ENCODE data around the gene MRM3. TPM values are rescaled to one million over a fixed set of nuclear protein-coding genes. Genes with fewer than 3 reads are reported as not detected.
"Not testable (repeated sequence)": the region's sequence is repeated elsewhere in the genome, so short reads cannot be mapped to it uniquely, and the experiment has no call there.

The MRM3 gene
- total RNA-seq, 4 donors from 2014 or later = 20.5 to 33.9 (median 27.8) TPM

GRCh38 chr17:830950-831349 is 48.8 kb downstream of the MRM3 start:
- Histone ChIP-seq H3K36me3 (no peaks in the 10 kb centered on the region), H3K27ac (no peak overlapping the region), H3K4me3 (no peak overlapping the region), H3K4me1 (peaks cover 0 to 15% (median 0%) of the 10 kb centered on the region in 3 donors), H3K9me3 (no peaks in the 10 kb centered on the region), H3K27me3 (no peaks in the 10 kb centered on the region)
- WGBS, 2 donors (ENCODE audit: low coverage in 1 of 2) = 73 to 91% methylated on average over 5 to 6 of the region's 7 CpGs
- no peak for TF ChIP-seq EP300 (IDR thresholded peaks at IDR 0.05)
- no peak for TF ChIP-seq POLR2A (IDR thresholded peaks at IDR 0.05)
- TF ChIP-seq, protein P1, sequence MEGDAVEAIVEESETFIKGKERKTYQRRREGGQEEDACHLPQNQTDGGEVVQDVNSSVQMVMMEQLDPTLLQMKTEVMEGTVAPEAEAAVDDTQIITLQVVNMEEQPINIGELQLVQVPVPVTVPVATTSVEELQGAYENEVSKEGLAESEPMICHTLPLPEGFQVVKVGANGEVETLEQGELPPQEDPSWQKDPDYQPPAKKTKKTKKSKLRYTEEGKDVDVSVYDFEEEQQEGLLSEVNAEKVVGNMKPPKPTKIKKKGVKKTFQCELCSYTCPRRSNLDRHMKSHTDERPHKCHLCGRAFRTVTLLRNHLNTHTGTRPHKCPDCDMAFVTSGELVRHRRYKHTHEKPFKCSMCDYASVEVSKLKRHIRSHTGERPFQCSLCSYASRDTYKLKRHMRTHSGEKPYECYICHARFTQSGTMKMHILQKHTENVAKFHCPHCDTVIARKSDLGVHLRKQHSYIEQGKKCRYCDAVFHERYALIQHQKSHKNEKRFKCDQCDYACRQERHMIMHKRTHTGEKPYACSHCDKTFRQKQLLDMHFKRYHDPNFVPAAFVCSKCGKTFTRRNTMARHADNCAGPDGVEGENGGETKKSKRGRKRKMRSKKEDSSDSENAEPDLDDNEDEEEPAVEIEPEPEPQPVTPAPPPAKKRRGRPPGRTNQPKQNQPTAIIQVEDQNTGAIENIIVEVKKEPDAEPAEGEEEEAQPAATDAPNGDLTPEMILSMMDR (IDR thresholded peaks at IDR 0.05) = no peak
- ATAC-seq = no peak

DNA sequence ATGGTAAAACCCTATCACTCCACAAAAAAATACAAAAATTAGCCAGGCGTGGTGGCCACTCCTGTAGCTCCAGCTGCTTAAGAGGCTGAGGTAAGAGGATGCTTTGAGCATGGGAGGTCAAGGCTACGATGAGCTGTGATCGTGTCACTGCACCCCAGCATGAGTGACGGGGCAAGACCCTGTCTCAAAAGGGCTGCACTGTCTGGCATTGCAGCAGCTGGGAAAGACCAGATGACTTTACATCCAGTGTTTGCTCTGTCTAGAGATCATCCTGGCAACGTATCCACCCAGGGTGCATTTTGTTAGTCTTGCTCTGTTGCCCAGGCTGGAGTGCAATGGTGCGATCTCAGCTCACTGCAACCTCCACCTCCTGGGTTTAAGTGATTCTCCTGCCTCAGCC is 52.0 kb downstream of the MRM3 start:
- Histone ChIP-seq H3K36me3 (no peaks in the 10 kb centered on the region), H3K27me3 (no peaks in the 10 kb centered on the region), H3K27ac (peak overlapping the region in 3 of 4 donors; percentile 69 to 73 (median 71)), H3K9me3 (no peaks in the 10 kb centered on the region), H3K4me1 (peaks cover 0 to 20% (median 0%) of the 10 kb centered on the region in 3 donors), H3K4me3 (no peak overlapping the region)
- 71 to 86% methylated on average over 1 to 2 of the region's 6 CpGs for WGBS, 2 donors (ENCODE audit: low coverage in 1 of 2)
- TF ChIP-seq POLR2A (IDR thresholded peaks at IDR 0.05) (no peak), EP300 (IDR thresholded peaks at IDR 0.05) (no peak), POLR2AphosphoS5 (IDR thresholded peaks at IDR 0.05) (no peak)
- TF ChIP-seq, protein P1 (IDR thresholded peaks at IDR 0.05) = no peak
- ATAC-seq = no peak

GRCh38 chr17:835263-835662 is 53.1 kb downstream of the MRM3 start:
- no peak overlapping the region for H3K4me3 ChIP-seq
- H3K9me3 ChIP-seq = no peaks in the 10 kb centered on the region
- 23 to 38% methylated on average over 7 to 9 of the region's 9 CpGs for WGBS, 2 donors (ENCODE audit: low coverage in 1 of 2)
- no peaks in the 10 kb centered on the region for H3K36me3 ChIP-seq
- no peak for TF ChIP-seq EP300 (IDR thresholded peaks at IDR 0.05)
- TF ChIP-seq, protein P1 (IDR thresholded peaks at IDR 0.05) = no peak
- no peak for TF ChIP-seq POLR2A (IDR thresholded peaks at IDR 0.05)
- peak; percentile 56 for TF ChIP-seq POLR2AphosphoS5 (IDR thresholded peaks at IDR 0.05)
- ATAC-seq = peak; percentile 89
- no peaks in the 10 kb centered on the region for H3K27me3 ChIP-seq
- H3K4me1 ChIP-seq = peaks cover 0 to 20% (median 0%) of the 10 kb centered on the region in 3 donors
- peak overlapping the region in 3 of 4 donors; percentile 69 to 73 (median 71) for H3K27ac ChIP-seq

DNA sequence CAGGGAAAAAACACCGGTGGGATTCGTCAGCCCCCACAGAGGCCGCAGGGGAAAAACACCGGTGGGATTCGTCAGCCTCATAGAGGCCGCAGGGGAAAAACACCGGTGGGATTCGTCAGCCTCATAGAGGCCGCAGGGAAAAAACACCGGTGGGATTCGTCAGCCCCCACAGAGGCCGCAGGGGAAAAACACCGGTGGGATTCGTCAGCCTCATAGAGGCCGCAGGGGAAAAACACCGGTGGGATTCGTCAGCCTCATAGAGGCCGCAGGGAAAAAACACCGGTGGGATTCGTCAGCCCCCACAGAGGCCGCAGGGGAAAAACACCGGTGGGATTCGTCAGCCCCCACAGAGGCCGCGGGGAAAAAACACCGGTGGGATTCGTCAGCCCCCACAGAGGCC is 53.6 kb downstream of the MRM3 start:
- not testable (repeated sequence) for ATAC-seq
- no CpG with 5 or more reads among the region's 27 CpGs for WGBS, 2 donors (ENCODE audit: low coverage in 1 of 2)
- peak overlapping the region in 3 of 4 donors; percentile 64 to 73 (median 71) for H3K27ac ChIP-seq

DNA sequence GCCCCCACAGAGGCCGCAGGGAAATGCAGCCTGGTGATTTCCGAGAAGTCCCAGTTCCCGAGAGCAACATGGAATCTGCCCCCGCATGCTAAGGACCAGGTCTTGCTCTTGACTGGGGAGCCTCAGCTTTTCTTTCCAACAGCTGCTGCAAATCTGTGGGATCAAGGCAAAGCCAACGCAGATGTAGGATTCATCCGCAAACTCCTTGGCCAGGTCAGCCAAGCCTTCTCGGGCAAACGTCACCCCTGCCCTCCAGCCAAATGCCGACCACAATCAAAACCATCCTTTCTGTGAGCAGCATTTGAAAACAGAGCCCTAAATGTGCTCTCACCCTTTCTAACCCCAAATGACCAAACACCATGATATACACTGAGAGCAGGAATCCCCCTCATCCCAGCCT is 54.0 kb downstream of the MRM3 start:
- no peaks in the 10 kb centered on the region for H3K27me3 ChIP-seq
- H3K9me3 ChIP-seq = no peaks in the 10 kb centered on the region
- TF ChIP-seq, protein P1 (IDR thresholded peaks at IDR 0.05) = no peak
- no peak for TF ChIP-seq POLR2AphosphoS5 (IDR thresholded peaks at IDR 0.05)
- TF ChIP-seq POLR2A (IDR thresholded peaks at IDR 0.05) = no peak
- no peak for TF ChIP-seq EP300 (IDR thresholded peaks at IDR 0.05)
- H3K36me3 ChIP-seq = no peaks in the 10 kb centered on the region
- peak overlapping the region in 3 of 4 donors; percentile 64 to 73 (median 71) for H3K27ac ChIP-seq
- ATAC-seq = no peak
- no peak overlapping the region for H3K4me3 ChIP-seq
- H3K4me1 ChIP-seq = peaks cover 0 to 20% (median 0%) of the 10 kb centered on the region in 3 donors
- whole genome bisulfite sequencing, 2 donors (ENCODE audit: low coverage in 1 of 2) = 67 to 95% methylated on average over 4 to 5 of the region's 9 CpGs

More for the DNA sequence above, 53.6 kb downstream of the MRM3 start:
- H3K27me3 ChIP-seq, H3K4me3 ChIP-seq, H3K36me3 ChIP-seq, H3K9me3 ChIP-seq: not testable (repeated sequence)
- peaks cover 0 to 20% (median 0%) of the 10 kb centered on the region in 3 donors for H3K4me1 ChIP-seq

All from gastroesophageal sphincter (tissue), 4 donors.